ENCODE results near the gene MAGEF1. TPM values are rescaled to one million over a fixed set of nuclear protein-coding genes. Genes with fewer than 3 reads are reported as not detected.

Gene MAGEF1
- total and polyA plus RNA-seq, 2 donors (not counting 1 experiment from before 2014, with no cell fraction given), result 9.5 to 26.2 TPM

- Histone ChIP-seq H3K36me3 (replicated peaks in 1 of 2; ENCODE audit: control extremely low read depth in 1 of 2, control insufficient read depth in 1 of 2, extremely low read depth in 1 of 2, insufficient read depth in 2 of 2, low read length in 1 of 2) (no peaks in the 10 kb centered on the region), H3K27ac (ENCODE audit: low read length in 2 of 2) (no peak overlapping the region), H3K4me3 (ENCODE audit: control extremely low read depth in 1 of 5, extremely low read depth in 1 of 5, insufficient read depth in 1 of 5, low read depth in 2 of 5, low read length in 4 of 5) (no peak overlapping the region), H3K27me3 (replicated peaks in 1 of 4; ENCODE audit: control extremely low read depth in 1 of 4, control insufficient read depth in 3 of 4, insufficient read depth in 4 of 4, low read length in 3 of 4) (peaks cover 0 to 3% (median 0%) of the 10 kb centered on the region in 4 experiments), H2AFZ (ENCODE audit: insufficient read depth, low read depth, low read length, poor library complexity, severe bottlenecking) (no peak overlapping the region), H3K79me2 (ENCODE audit: control insufficient read depth, insufficient read depth, low read length) (no peaks in the 10 kb centered on the region), H3K4me2 (replicated peaks; ENCODE audit: low read depth, low read length, poor library complexity, severe bottlenecking) (no peak overlapping the region), H3K9me3 (ENCODE audit: control extremely low read depth in 1 of 3, control insufficient read depth in 2 of 3, insufficient read depth in 1 of 3, low read length in 2 of 3) (no peaks in the 10 kb centered on the region), H3K9ac (ENCODE audit: low read length) (no peak overlapping the region), H3K4me1 (ENCODE audit: control insufficient read depth in 2 of 2, insufficient read depth in 2 of 2, low read length in 2 of 2) (no peaks in the 10 kb centered on the region), H4K20me1 (ENCODE audit: control insufficient read depth, insufficient read depth, low read length, poor library complexity, severe bottlenecking) (no peaks in the 10 kb centered on the region)
- TF ChIP-seq EZH2 (IDR thresholded peaks at IDR 0.05; ENCODE audit: borderline replicate concordance, insufficient read depth, low read depth, low read length, poor library complexity, severe bottlenecking), result no peak
- TF ChIP-seq, protein P1, sequence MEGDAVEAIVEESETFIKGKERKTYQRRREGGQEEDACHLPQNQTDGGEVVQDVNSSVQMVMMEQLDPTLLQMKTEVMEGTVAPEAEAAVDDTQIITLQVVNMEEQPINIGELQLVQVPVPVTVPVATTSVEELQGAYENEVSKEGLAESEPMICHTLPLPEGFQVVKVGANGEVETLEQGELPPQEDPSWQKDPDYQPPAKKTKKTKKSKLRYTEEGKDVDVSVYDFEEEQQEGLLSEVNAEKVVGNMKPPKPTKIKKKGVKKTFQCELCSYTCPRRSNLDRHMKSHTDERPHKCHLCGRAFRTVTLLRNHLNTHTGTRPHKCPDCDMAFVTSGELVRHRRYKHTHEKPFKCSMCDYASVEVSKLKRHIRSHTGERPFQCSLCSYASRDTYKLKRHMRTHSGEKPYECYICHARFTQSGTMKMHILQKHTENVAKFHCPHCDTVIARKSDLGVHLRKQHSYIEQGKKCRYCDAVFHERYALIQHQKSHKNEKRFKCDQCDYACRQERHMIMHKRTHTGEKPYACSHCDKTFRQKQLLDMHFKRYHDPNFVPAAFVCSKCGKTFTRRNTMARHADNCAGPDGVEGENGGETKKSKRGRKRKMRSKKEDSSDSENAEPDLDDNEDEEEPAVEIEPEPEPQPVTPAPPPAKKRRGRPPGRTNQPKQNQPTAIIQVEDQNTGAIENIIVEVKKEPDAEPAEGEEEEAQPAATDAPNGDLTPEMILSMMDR (IDR thresholded peaks at IDR 0.05), result no peak
- no peak for ATAC-seq (ENCODE audit: low read depth)
- Mint-ChIP-seq H3K4me1 (no peaks in the 10 kb centered on the region), H3K9me3 (ENCODE audit: insufficient read depth) (no peaks in the 10 kb centered on the region), H3K4me3 (no peak overlapping the region), H3K27ac (no peak overlapping the region), H3K27me3 (peaks cover 6% of the 10 kb centered on the region)
- WGBS (ENCODE audit: insufficient coverage), result 92% methylated on average over 2 of the region's 12 CpGs
- no peak for DNase-seq
- ChIA-PET CTCF (interaction anchor here (0.7 to 2.5 kb wide), 4 partner anchors 9 to 181 kb away, joined by 3 to 12 read pairs (median 4); partner anchors contain the start of gene EPHB3), POLR2A (no interaction called here)
- intact Hi-C loops (cut with micrococcal nuclease), result no loop called here
These were observed 30.2 kb upstream of the MAGEF1 start for GRCh38 chr3:184741798-184742675.

GRCh38 chr3:184741259-184741556 is 29.3 kb upstream of the MAGEF1 start:
- H3K27ac ChIP-seq (ENCODE audit: low read length in 2 of 2), result no peak overlapping the region
- no peaks in the 10 kb centered on the region for H3K9me3 ChIP-seq (ENCODE audit: control extremely low read depth in 1 of 3, control insufficient read depth in 2 of 3, insufficient read depth in 1 of 3, low read length in 2 of 3)
- H3K36me3 ChIP-seq (replicated peaks in 1 of 2; ENCODE audit: control extremely low read depth in 1 of 2, control insufficient read depth in 1 of 2, extremely low read depth in 1 of 2, insufficient read depth in 2 of 2, low read length in 1 of 2), result no peaks in the 10 kb centered on the region
- Mint-ChIP-seq H3K9me3 (ENCODE audit: insufficient read depth) (no peaks in the 10 kb centered on the region), H3K4me3 (no peak overlapping the region), H3K4me1 (no peaks in the 10 kb centered on the region), H3K27ac (no peak overlapping the region), H3K27me3 (peaks cover 6% of the 10 kb centered on the region)
- H4K20me1 ChIP-seq (ENCODE audit: control insufficient read depth, insufficient read depth, low read length, poor library complexity, severe bottlenecking), result no peaks in the 10 kb centered on the region
- DNase-seq (no peak), ATAC-seq (ENCODE audit: low read depth) (no peak)
- no peak overlapping the region for H3K4me3 ChIP-seq (ENCODE audit: control extremely low read depth in 1 of 5, extremely low read depth in 1 of 5, insufficient read depth in 1 of 5, low read depth in 2 of 5, low read length in 4 of 5)
- POLR2A ChIA-PET, result no interaction called here
- H3K4me2 ChIP-seq (replicated peaks; ENCODE audit: low read depth, low read length, poor library complexity, severe bottlenecking), result no peak overlapping the region
- H3K27me3 ChIP-seq (replicated peaks in 1 of 4; ENCODE audit: control extremely low read depth in 1 of 4, control insufficient read depth in 3 of 4, insufficient read depth in 4 of 4, low read length in 3 of 4), result peaks cover 0 to 3% (median 0%) of the 10 kb centered on the region in 4 experiments
- CTCF ChIA-PET, result interaction anchor here (1.1 to 2.5 kb wide), 2 partner anchors 180 kb away, joined by 3 to 12 read pairs; partner anchors contain the start of gene EPHB3
- WGBS (ENCODE audit: insufficient coverage), result 100% methylated on average over 2 of the region's 8 CpGs
- intact Hi-C loops (cut with micrococcal nuclease), result no loop called here
- no peak for TF ChIP-seq EZH2 (IDR thresholded peaks at IDR 0.05; ENCODE audit: borderline replicate concordance, insufficient read depth, low read depth, low read length, poor library complexity, severe bottlenecking)
- TF ChIP-seq, protein P1 (IDR thresholded peaks at IDR 0.05), result no peak
- no peak overlapping the region for H3K9ac ChIP-seq (ENCODE audit: low read length)
- H2AFZ ChIP-seq (ENCODE audit: insufficient read depth, low read depth, low read length, poor library complexity, severe bottlenecking), result no peak overlapping the region
- H3K4me1 ChIP-seq (ENCODE audit: control insufficient read depth in 2 of 2, insufficient read depth in 2 of 2, low read length in 2 of 2), result no peaks in the 10 kb centered on the region
- H3K79me2 ChIP-seq (ENCODE audit: control insufficient read depth, insufficient read depth, low read length), result no peaks in the 10 kb centered on the region
